Measurements from ENCODE around the gene DISC1.
A peak's percentile ranks its signal among the peaks of the same experiment; 100 is the strongest.

DISC1 gene

GRCh38 chr1:231806623-231807495 lies 180.3 kb downstream of the DISC1 start:
- no peak overlapping the region for H3K4me3 ChIP-seq (ENCODE audit: low read depth, low read length)
- DNase-seq (ENCODE audit: low read depth): peak; percentile 61
- peak; percentile 70 for TF ChIP-seq CTCF (IDR thresholded peaks at IDR 0.05; ENCODE audit: insufficient read depth, low read depth, low read length, missing control alignments)

DNA sequence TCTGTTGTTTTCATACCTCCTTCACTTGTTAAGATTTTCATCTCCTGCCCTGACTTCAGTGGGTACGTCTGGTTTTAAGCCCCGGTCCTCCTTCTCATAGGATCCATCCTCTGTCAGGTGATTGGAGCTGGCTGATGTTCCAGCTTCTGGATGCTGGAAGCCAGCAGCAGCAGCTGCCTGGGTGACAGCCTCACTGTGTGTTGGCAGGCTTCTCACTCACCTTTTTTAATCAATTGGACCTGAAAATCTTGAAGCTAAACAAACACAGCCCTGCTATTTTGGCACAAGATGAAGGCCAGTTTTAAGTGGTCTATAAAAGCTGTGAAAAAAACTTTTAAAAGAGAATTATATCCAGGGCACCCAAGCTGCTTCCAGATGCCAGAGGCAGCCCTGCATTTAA lies 181.0 kb downstream of the DISC1 start:
- no peak for TF ChIP-seq CTCF (IDR thresholded peaks at IDR 0.05; ENCODE audit: insufficient read depth, low read depth, low read length, missing control alignments)
- H3K4me3 ChIP-seq (ENCODE audit: low read depth, low read length): no peak overlapping the region
- DNase-seq (ENCODE audit: low read depth): no peak

DNA sequence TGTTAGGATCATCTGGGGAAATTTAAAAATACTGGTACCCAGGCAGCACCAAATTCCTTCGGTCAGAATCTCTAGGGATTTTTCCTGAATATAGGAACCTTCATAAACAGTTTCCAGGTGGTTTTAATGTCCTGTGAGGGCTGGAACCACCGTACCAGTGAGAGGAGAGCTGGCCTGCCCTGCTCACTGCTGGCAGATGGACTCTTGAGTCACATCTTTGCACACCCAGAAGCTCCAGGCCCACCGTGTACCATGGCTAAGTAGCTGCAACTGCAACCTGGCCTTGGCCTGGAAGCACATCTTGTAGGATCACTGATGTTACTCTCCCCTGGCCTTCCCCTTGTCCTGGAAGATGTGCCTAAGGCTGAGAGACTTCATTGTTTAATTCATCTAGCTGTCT lies 181.5 kb downstream of the DISC1 start:
- TF ChIP-seq CTCF (IDR thresholded peaks at IDR 0.05; ENCODE audit: insufficient read depth, low read depth, low read length, missing control alignments): no peak
- DNase-seq (ENCODE audit: low read depth): no peak
- H3K4me3 ChIP-seq (ENCODE audit: low read depth, low read length): no peak overlapping the region

DNA sequence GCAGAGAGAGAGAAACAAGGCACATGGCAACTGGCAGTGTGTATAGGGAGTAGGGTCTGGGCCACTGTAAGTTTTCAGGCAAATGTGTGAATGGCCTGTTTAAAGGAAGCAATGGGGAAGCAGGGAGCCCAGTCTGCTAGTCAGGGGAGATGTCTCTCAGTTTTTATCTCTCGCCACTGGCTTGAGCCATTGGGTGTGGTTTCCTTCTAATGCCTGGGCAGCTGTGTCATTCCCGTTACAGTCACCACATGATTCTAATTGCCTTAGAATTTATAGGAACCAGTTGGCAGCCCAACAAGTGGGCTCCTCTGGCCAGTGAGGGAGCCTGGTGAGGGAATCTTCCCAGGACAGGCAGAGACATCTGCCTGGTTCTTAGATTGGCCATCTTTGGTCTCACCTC lies 182.4 kb downstream of the DISC1 start:
- no peak overlapping the region for H3K4me3 ChIP-seq (ENCODE audit: low read depth, low read length)
- no peak for TF ChIP-seq CTCF (IDR thresholded peaks at IDR 0.05; ENCODE audit: insufficient read depth, low read depth, low read length, missing control alignments)
- DNase-seq (ENCODE audit: low read depth): no peak

- DNase-seq (ENCODE audit: low read depth): no peak
- no peak overlapping the region for H3K4me3 ChIP-seq (ENCODE audit: low read depth, low read length)
- no peak for TF ChIP-seq CTCF (IDR thresholded peaks at IDR 0.05; ENCODE audit: insufficient read depth, low read depth, low read length, missing control alignments)
Measured at GRCh38 chr1:231810415-231810814, 183.8 kb downstream of the DISC1 start.

GRCh38 chr1:231814021-231814420 lies 187.4 kb downstream of the DISC1 start:
- DNase-seq (ENCODE audit: low read depth): no peak
- no peak for TF ChIP-seq CTCF (IDR thresholded peaks at IDR 0.05; ENCODE audit: insufficient read depth, low read depth, low read length, missing control alignments)
- no peak overlapping the region for H3K4me3 ChIP-seq (ENCODE audit: low read depth, low read length)

DNA sequence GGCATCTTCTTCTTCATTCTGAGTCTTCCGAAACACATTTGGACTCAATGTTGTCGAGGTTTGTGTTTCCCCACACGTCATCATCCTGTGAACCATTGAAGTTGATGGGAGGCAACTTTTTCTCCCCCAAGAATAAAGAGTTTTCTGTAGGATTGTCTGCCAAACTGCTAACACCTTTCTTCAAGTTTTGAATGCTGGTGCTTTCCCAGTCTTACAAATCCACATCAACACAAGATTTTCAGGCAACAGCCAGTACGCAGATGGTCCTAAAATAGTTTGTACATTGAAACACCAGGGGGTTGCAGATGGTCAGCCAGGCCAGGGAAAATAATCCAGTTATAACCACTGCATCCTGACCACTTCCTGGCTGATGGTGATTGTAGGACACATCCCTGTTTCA lies 187.9 kb downstream of the DISC1 start:
- no peak overlapping the region for H3K4me3 ChIP-seq (ENCODE audit: low read depth, low read length)
- TF ChIP-seq CTCF (IDR thresholded peaks at IDR 0.05; ENCODE audit: insufficient read depth, low read depth, low read length, missing control alignments): no peak
- no peak for DNase-seq (ENCODE audit: low read depth)
